ENCODE data around the gene CKAP5.
"Not testable (repeated sequence)": the region's sequence is repeated elsewhere in the genome, so short reads cannot be mapped to it uniquely, and the experiment has no call there.

CKAP5 gene

DNA sequence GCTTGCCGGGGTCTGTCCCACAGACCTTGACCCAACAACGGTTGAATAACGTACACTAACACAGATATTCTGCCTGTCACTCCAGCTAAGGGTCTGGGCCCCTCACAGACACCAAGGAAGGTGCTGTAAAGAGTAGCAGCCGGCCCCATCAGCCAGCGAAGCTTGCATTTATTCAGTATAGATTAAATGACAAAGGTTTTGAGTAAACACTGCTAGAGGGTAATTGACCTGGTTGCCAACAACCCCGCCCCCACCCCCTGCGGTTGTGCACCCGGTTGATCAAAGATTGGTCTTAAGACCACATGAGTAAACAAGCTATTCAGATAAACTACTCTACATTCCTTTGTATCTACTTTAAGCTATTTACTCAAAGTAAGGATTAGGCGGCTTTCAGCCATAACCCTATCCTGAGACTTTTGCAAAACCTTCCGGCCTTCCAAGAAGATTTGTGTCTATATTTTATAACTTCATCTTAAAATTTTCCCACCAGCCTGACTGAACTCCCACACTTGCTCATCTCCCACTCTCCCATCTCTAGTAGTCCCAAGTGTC, 4.8 kb upstream of the CKAP5 start:
- no peak for DNase-seq

DNA sequence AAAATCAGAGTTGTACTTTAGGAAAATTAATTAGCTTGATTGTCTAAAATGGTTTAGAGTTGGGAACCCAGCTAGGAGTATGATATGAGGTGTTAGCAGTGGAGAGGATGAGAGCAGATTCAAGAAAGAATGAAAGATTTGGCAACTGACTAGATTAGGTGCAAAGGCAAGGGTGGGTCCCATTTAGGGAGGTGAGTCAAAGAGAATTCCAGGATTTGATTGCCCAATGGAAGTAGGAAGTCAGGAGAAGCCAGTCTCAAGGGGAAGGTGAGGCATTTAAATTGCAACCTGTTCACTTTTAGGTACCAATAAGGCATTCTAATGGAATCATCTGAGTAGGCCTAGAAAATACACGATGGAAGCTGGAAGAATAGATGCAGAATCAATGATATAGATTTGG, 3.6 kb upstream of the CKAP5 start:
- DNase-seq, result no peak

DNA sequence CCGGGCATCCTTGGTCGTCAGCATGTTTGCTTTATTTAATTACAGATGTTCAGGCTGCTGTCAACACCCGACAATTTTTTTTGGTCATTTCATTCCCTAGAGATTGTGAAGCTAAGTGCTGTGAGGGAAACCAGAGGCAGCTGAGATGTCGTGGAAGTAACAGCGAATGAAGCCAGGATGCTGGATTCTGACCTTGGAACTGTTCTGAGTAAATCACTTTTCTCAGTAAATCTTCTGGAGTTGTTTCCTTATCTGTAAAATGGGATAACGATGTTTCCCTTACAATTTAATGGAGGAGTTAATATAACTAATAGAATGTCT, 390 bp upstream of the CKAP5 start:
- DNase-seq, result no peak

DNA sequence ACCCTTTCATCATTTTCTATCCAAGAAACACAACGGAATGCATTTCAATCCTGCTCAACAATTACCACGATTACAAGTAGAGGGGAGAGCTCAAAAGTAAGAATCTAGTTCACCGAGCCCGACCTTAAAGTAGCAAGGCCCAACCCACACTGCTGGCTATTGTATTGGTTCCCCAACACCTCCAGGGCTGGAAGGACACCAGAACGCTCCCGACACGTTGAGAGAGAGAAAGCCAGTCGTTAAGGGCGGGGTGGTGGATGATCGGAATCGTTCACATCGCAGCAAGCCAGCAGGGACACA, 690 bp downstream of the CKAP5 start:
- DNase-seq, result peak; percentile 20 to 59

DNA sequence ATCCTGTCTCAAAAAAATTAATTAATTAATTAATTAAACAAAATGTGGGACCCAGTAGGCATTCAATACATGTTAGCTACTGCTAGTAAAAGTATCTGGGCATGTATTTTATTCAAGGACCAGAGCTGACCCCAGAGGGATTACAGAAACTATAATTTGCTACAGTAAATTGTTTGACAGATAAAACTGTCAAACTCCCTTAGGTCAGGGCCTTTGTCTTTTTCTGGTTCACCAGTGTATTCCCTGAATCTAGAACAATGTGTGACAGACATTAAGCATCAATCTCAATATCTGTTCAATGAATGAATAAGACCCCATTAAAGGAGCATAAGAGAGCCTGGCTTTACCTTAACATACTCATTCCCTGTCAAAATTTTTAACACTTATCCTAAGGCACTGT, 6.0 kb downstream of the CKAP5 start:
- no peak for DNase-seq

DNA sequence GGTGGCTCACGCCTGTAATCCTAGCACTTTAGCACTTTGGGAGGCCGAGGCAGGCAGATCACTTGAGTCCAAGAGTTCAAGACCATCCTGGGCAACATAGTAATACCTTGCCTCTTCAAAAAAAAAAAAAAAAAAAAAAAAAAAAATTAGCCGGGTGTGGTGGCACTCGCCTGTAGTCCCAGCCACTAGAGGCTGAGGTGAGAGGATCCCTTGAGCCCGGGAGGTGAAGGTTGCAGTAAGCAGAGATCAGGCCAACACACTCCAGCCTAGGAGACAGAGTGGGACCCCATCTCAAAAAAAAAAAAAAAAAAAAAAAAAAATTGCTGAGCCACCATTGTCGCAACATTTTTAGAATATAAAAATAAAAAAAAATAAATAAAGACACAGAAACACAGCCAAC, 7.6 kb downstream of the CKAP5 start:
- no peak for DNase-seq

DNA sequence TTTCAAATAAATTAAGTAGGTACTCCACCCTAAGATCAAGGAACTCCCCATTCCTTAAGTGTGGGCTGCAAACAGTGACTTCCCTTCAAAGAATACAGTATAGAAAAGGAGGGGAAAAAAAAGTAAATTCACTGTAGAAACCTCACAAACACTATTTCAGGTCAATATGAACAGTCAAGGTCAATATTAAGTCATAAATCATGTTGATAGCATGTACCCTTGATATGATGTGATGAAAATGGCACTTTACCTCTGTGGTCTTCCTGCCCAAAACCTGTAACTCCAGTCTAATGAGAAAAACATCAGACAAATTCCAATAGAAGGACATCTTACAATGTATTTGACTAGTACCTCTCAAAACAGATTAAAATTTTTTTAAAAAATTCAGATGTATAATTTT, 8.2 kb downstream of the CKAP5 start:
- DNase-seq, result no peak

DNA sequence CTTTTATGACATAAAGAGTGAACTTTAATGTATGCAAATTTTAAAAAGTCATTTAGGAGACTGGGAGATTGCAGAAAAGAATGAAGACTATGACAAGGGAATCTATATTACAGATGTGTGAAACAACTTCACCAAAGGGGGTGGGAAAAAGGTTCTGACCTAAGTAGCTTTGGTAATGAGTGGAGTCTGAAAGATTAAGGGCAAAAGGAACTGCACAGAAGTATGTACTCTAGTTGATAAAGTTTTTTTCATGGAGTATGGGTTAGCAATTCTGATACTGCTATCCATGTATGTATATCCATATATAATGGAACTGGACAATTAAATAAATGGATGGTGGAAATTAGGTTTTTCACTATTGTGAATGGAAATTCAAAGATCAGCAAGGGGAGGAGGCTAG, 9.2 kb downstream of the CKAP5 start:
- no peak for DNase-seq

DNA sequence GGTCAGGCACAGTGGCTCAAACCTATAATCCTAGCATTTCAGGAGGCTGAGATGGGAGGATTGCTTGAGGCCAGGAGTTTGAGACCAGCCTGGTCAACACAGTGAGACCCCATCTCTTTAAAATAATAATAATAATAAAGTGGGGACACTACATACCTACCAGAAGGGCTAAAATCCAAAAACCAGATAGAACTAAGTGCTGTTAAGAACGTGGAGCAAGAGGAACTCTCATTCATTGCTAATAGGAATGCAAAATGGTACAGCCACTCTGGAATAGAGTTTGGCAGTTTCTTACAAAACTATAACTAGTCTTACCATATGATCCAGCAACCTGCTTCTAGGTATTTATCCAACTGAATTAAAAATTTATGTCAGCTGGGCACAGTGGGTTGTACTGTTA, 9.6 kb downstream of the CKAP5 start:
- DNase-seq, result no peak

DNA sequence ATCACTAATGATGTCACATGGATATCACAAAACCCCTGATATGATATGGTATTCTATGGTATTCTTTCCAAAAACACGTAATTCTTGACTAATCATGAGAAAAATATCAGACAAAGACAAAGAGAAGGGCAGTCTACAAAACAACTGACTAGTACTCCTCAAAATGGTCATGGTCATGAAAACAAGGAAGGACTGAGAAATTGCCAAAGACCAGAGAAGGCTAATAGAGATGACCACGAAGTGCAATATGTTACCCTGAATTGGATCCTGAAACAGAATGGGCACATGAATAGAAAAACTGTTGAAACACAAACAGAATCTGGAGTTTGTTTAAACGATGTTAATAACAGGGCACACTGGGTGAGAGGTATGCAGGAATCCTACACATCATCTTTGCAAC, 10.2 kb downstream of the CKAP5 start:
- DNase-seq, result no peak

DNA sequence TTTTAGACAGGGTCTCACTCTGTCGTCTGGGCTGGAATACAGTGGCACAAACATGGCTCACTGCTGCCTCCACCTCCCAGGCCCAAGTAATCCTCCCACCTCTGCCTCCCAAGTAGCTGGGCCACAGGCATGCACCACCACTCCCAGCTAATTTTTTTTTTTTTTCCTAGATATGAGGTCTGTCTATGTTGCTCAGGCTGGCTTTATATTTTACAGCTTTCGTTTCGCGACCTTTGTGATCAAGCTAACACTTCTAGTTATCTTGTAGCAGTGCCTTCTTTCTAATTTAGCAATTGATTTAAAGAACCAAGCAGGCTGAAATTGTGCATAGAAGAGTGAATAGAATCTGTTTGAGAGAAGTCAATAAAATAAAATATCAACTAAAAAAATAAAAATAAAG, 11.3 kb downstream of the CKAP5 start:
- DNase-seq, result no peak

DNA sequence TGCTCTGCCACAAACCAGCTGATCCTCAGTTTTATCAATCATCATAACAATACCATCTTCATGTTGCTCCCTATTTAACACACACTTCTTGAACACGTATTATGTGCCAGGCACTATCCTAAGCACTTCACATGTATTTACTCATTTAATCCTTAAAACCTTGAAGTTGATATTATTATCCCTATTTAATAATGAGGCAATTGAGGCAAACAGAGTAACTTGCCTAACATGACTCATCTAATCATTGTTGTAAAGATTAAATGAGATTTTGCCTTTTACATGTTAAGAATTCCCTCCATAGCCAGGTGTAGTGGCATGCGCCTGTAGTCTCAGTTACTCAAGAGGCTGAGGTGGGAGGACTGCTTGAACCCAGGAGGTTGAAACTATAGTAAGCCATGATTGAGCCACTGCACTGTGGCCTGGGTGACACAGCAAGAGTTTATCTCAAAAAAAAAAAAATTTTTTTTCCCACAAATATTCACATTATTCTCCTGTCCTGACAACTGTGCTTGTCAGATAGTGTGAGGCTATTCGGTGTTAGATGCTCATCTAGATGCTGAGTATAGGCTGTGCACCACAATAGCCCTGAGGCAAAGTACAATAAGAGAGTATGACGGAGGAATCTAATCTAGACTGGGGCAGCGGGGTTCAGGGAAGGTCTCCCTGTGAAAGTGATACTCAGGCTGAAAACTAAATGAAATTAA, 13.4 kb downstream of the CKAP5 start:
- no peak for DNase-seq

DNA sequence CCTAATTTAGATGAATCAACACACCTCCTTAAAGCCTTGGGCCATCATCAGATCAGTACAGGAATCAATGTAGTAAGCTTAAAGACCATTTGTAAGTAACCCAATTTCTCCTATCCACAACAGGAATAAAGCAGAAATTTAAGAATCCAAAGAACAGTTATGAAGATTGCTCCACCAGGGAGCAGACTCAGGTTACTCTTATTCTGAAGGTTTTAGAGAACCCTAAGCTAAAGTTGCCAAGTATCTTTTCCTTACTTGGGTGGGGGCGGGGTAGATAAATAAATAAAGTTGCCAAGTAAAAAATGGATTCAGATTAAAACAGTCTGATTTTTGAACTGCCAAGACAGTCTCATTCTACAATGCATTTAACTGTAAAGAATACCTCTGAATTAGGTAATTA, 18.1 kb downstream of the CKAP5 start:
- no peak for DNase-seq

DNA sequence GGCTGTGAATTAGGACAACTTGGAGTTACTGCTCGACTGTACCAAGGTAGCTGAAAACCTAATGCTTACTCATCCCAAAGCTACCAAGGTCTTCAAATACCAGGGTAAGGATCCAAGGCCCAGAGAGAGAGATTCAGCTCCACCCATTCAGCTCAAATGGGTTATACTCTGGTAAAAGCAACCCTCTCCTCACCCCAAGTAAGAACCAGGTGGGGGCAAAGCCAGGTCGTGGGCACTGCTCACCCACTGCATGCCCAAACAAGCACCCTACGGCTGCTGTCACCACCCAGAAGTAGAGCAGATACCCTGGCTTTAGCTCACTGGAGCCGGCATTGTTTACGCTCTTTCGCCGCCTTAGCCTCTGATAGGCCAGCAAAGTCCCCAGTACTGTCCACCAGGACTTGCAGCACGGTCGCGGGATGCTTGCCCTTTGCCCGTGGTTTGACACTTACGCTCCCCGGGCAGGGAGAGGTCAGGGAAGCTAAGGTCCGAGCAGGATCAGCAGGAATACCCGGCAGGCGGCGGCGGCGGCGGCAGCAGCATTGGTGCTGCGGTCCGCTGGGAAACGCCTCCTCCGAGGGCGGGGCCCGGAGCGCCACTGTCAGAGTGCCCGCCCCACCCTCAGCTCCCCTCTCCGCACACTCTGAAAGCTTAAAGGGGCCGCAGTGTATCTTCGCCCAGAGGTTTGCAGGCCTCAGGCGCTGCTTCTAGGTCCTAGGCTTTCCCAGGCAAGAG, 19.6 kb downstream of the CKAP5 start:
- DNase-seq, result peak; percentile 15 to 35

DNA sequence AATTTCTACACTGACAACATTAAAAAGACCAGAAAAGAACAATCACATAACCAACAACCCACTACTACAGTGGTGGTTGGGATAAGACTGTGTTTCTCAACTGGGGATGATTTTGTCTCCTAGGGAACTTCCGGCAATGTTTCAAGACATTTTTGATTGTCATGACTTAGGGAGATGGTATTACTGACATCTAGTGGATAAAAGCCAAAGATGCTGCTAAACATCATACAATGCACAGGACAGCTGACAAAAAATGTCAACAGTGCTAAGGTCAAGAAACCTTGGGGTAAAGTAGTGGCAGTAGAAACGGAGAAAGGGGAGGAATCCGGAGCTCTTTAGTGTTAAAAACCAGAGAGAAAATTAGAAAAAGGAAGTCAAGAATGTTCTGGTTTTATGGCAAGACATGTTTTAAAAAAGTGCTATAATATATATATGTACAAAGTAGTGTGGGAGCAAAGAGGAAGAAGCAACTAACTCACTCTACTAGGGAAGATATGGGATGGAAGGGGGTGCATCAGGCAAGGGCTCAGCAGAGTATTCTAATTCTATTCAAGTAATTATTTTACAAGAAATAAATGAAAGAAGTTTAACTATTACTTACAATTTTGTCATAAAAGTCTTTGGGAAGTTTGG, 37.2 kb downstream of the CKAP5 start:
- no peak for DNase-seq

DNA sequence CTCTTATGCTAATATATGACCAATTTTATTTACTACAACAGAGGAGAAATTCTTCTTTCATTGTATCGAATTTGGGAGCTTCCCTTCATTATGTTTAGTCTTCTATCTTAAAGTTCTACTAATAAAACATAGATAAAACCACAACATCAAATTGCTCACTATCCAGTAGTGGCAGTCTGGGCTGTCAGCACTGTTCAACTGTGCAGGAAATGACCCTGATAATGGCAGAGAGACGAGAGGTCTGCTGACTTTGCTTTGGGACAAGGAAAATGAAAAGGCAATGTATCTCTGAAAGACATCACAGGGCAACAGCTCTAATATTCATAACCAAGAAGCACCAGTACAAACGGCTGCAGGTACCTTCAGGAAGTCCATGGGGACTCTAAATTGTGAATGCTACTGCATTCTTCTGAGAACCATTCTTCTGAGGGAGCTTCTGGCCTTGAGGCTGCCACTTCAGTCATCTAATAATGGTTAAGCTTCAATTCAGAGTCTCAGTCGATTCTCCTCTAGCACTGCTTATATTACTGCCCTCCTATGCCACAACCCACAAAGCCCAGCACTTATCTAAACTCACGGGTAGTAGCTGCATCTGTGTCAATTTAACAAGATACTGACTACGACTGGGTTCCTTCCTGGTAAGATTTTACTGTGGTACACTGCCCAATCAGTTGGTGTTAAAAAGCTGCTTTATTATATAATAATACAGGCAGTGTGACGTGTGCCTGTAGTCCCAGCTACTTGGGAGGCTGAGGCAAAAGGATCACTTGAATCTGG, 44.2 kb downstream of the CKAP5 start:
- no peak for DNase-seq

DNA sequence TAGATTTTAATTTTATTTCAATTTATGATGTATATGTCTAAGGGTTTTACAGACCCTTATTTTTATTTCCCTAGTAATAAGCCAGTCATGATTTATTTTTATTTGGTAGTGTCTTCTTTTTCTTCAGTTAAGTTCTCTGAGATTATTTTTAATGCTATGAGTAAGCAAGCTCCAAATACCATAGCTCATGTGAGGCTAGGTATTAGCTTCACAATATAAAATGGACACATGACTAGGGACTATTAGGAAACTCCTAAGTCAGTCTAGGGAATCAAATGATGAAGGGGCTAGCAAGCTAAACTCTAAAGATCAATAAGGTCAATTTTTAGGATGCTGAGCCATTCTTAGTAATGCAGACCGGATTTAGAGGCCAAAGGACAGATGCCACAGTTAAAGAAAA, 45.9 kb downstream of the CKAP5 start:
- DNase-seq, result no peak

DNA sequence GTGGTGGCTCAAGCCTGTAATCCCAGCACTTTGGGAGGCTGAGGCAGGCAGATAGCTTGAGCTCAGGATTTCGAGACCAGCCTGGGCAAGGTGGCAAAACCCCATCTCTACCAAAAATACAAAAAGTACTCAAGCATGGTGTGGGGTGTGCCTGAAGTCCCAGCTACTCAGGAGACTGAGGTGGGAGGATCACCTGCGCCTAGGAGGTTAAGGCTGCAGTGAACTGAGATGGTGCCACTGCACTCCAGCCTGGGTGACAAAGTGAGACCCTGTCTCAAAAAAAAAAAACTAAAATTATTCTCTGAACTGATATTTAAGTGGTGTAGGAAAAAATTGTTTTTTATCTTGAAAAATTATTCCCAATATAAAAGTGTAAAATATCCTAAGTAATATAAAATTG, 46.4 kb downstream of the CKAP5 start:
- DNase-seq, result not testable (repeated sequence)

DNA sequence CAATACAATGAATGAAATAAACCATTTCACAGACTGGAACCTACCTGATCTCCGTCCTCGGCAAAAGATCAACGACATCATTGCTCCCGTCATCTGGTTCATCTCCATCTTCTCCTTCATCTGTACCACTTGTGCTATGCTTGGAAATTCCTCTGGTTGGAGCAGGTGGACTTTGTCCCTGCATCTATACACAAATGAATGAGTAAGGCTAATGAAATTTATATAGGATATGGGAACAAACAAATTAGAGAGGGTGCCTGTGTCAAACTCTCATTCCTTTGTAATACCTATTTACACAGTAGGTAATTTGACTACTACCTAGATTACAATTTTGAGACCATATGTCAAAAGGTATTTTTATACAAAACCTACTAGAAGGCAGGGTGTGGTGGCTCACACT, 67.7 kb downstream of the CKAP5 start:
- no peak for DNase-seq

DNA sequence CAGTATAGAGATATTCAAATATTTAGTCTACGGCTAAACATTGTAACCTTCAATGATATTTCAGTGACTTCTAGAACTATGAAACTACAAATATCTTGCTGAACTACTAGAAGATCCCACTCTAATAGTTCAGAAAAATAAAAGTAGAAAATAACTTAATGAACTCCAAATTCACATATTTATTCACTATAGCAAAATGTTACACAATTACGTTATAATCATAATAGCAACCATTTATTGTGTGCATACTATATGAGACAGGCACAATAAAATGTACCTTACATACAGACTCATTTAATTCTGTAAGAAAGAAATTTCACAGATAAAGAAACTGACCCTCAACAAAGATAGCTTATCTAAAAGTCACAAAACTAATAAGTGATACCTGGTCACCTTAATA, 69.2 kb downstream of the CKAP5 start:
- no peak for DNase-seq

DNA sequence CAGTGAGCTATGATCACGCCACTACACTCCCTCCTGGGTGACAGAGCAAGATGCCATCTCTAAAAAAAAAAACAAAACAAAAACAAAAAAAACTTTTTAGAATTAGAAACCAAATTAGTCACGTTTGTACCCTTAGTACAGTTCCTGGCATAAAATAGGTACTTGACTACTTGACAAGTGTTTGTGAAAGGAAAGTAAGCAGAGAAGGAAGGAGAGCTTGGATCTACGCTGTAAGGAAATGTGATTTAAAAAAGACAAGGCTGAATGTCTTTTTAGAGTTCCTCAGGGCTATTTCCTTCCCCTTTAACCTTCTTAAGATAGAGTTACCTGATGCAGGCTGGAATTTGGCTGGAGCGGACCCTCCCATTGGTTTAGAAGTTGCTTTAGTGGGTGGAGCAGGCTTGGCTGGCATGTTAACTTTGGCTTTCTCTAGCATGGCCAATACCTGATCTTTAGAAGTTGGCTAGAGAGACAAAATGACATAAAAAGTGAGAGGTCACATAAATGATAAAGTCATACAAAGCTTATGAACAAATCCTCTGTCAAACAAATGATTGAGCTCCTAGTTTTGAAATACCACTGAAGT, 76.4 kb downstream of the CKAP5 start:
- no peak for DNase-seq

DNA sequence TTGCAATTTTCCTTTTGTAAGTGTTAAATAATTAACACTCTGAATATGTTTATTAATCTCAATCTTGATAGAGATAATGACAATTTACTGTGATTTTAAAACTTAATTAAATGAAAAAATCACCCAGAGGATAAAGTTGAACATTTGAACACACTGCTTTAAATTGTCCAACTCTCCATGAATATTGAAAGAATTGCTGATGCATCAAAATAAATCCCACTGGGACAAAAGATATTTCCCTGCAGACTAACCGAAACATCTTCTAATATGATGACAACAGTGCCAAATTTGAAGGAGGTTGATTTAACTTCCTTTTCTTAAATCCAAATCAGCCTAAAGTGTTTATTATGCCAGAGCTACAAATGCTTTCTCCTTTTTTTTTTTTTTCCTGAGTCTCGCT, 79.4 kb downstream of the CKAP5 start:
- DNase-seq, result no peak

DNA sequence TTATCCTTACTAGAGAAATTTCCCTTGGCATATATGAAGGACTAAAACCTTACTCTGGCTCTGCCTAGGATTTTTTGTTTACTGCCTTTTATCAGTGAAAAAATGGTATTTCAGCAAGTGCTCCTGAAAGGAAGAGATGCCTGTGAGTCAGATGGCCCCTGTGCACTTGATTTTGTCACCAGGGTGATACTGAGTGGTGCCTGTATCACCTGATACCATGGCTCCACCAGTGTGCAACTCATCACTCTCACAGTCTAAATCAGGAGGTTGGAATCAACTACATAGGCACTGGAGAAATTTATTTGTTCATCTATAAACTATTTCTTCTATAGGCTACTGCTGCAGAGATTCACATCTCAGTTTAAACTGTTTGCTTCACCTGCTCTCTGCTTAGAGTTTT, 83.8 kb downstream of the CKAP5 start:
- DNase-seq, result no peak

Measured in NCI-H187 (cell line).